ENCODE data around the gene ZPBP2.

Gene ZPBP2

GRCh38 chr17:39818358-39819000, 49.5 kb upstream of the ZPBP2 start (continued):
- TF ChIP-seq GLIS3 (CRISPR knock-in tag; IDR thresholded peaks at IDR 0.05) (no peak), ZFP3 (CRISPR knock-in tag; IDR thresholded peaks at IDR 0.05) (no peak)

- no peak for ATAC-seq
These were observed 47.5 kb upstream of the ZPBP2 start for GRCh38 chr17:39820541-39820940.

GRCh38 chr17:39820987-39821386, 47.0 kb upstream of the ZPBP2 start:
- TF ChIP-seq ISL1 (CRISPR knock-in tag; IDR thresholded peaks at IDR 0.05) (no peak), ESRRG (CRISPR knock-in tag; IDR thresholded peaks at IDR 0.05) (no peak), BACH2 (CRISPR knock-in tag; IDR thresholded peaks at IDR 0.05; ENCODE audit: borderline replicate concordance) (no peak), CSDC2 (CRISPR knock-in tag; IDR thresholded peaks at IDR 0.05) (no peak), TSHZ2 (CRISPR knock-in tag; IDR thresholded peaks at IDR 0.05) (no peak), POU6F1 (CRISPR knock-in tag; IDR thresholded peaks at IDR 0.05; ENCODE audit: borderline replicate concordance, low read depth) (no peak), ZNF565 (CRISPR knock-in tag; conservative IDR thresholded peaks at IDR 0.05; ENCODE audit: low read depth) (no peak), ARNTL (CRISPR knock-in tag; IDR thresholded peaks at IDR 0.05; ENCODE audit: borderline replicate concordance, low read depth) (no peak), ZFP30 (CRISPR knock-in tag; IDR thresholded peaks at IDR 0.05) (no peak), RARB (CRISPR knock-in tag; IDR thresholded peaks at IDR 0.05) (no peak), CSRNP3 (CRISPR knock-in tag; IDR thresholded peaks at IDR 0.05) (no peak), ZNF8 (CRISPR knock-in tag; IDR thresholded peaks at IDR 0.05) (no peak), ZC3H10 (CRISPR knock-in tag; IDR thresholded peaks at IDR 0.05) (no peak)
- no peak for ATAC-seq

More at GRCh38 chr17:39820541-39820940, 47.5 kb upstream of the ZPBP2 start:
- TF ChIP-seq CSRNP3 (CRISPR knock-in tag; IDR thresholded peaks at IDR 0.05) (no peak), CSDC2 (CRISPR knock-in tag; IDR thresholded peaks at IDR 0.05) (no peak), ISL1 (CRISPR knock-in tag; IDR thresholded peaks at IDR 0.05) (no peak), ZFP3 (CRISPR knock-in tag; IDR thresholded peaks at IDR 0.05) (no peak), ZNF70 (CRISPR knock-in tag; IDR thresholded peaks at IDR 0.05) (no peak), ZFP30 (CRISPR knock-in tag; IDR thresholded peaks at IDR 0.05) (no peak), CREB5 (CRISPR knock-in tag; IDR thresholded peaks at IDR 0.05; ENCODE audit: low read depth) (no peak), TCF4 (CRISPR knock-in tag; IDR thresholded peaks at IDR 0.05; ENCODE audit: borderline replicate concordance) (no peak), POU6F1 (CRISPR knock-in tag; IDR thresholded peaks at IDR 0.05; ENCODE audit: borderline replicate concordance, low read depth) (no peak), OSR1 (CRISPR knock-in tag; IDR thresholded peaks at IDR 0.05) (no peak), RARB (CRISPR knock-in tag; IDR thresholded peaks at IDR 0.05) (no peak), ZNF8 (CRISPR knock-in tag; IDR thresholded peaks at IDR 0.05) (no peak), PPARA (CRISPR knock-in tag; IDR thresholded peaks at IDR 0.05; ENCODE audit: borderline replicate concordance) (no peak), BACH2 (CRISPR knock-in tag; IDR thresholded peaks at IDR 0.05; ENCODE audit: borderline replicate concordance) (no peak), TOX (CRISPR knock-in tag; IDR thresholded peaks at IDR 0.05; ENCODE audit: borderline replicate concordance) (no peak), GLIS3 (CRISPR knock-in tag; IDR thresholded peaks at IDR 0.05) (no peak), ARNTL (CRISPR knock-in tag; IDR thresholded peaks at IDR 0.05; ENCODE audit: borderline replicate concordance, low read depth) (no peak)

All from SK-N-SH treated with all-trans-retinoic acid at 6 μM for 48 hours (cell line).